Measurements from ENCODE around the gene SPRED2. TPM values are rescaled to one million over a fixed set of nuclear protein-coding genes. Genes with fewer than 3 reads are reported as not detected.

Gene SPRED2
- total RNA-seq, 1 experiment from 2014 or later, result 13.6 TPM

DNA sequence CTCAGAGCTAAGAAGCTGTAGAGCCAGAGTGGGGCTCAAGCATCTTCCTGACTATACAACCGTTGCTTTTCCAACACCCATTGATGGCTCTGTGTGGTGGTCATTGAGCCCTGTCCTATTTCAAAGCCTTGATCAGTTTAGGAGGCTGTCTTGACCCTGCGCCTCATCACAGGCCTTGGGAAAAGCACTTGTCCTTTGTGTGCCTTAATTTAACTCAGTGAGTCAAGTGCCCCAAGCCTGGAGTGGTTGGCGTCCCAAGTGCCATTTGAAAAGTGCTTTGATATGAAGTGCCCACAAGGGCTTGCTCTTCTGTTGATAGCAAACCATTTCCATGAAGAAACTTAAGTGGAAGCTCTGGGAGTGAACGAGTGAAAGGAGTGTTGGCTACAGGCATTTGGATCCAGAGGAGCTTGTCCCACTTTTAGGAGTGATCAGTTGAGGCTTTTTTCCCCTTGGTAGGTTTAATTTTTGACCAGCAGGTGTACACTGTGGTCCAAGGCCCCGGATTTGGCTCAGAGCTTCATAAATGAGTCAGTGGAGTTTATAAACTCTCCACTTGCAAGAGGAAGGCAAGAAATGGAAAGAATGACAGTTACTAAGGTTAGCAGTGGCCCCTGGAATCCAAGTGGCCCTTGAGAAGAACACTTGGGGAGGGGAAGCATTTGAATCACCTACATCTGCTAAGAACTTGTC lies 154.5 kb downstream of the SPRED2 start:
- DNase-seq (ENCODE audit: low spot score), result no peak

DNA sequence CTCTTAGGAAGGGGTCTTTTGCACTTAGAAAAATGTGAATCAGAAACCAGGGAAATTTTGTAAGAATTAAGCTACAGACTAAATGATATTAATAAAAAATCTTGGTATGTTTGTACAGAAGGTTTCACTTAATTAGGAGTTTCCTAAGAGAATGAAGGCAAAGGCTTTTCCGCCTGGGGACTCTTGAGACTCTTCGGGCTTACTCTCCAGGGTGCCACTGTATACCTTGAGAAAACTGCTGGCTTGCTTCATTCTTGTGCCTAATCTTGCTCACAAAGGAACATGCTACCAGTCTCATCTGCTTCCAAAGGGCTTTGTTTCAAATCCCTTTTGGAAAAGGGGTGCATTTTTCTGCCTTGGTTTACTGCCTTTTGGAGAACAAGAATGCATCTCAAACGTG lies 155.3 kb downstream of the SPRED2 start:
- no peak for DNase-seq (ENCODE audit: low spot score)

DNA sequence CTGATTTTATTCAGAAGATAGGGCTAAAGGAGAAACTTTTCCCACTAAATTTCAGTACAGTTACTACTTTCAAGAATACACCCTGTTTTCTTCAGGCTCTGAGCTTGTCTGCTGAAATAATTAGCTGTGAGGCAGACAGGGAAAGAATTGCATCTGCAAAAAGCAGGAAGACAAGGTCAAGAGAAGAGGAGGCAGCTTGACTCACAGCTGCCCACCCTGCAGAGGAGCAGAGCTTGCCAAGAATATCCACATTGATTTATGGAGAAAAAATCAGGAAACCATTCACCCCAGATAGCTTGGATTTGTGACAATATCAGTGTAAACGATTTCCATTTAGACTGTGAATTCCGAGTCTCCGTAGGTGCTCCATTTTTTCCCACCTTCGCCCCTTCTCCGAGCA lies 155.8 kb downstream of the SPRED2 start:
- no peak for DNase-seq (ENCODE audit: low spot score)

DNA sequence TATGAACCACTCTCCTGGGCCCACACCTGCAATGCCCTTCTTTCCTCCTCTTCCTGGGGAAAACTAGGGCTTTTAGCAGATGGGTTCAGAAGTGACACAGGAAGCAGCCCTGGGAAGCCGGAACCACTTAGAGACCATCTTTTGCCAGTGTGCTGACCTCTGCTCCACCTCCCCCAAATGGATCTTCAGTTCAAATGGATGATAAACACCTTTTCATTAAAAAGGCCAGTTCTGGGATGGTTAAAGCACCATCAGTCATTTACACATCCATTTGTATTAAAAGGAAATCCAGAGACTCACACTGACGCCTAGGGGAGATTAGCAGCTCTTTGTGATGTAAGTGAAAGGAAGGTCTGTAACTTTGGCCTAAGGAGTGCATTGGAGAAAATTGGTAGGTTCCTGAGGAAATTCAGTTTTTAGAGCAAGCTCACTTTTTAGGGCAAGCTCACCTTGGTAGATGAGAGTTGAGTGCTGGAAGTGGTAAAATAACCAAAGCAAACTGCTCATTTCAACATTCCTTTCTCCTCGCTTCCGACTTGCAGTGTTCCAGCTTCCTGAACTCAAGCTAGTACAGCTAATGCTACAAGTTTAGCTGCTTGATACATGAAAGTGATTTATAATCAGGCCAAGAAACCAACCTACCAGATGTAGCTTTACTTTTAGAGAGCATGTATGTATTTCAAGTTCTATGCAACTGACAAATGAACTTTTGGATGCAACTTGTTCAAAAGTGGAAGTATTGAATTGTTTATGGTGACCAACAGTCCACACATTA lies 157.1 kb downstream of the SPRED2 start:
- DNase-seq (ENCODE audit: low spot score), result no peak

DNA sequence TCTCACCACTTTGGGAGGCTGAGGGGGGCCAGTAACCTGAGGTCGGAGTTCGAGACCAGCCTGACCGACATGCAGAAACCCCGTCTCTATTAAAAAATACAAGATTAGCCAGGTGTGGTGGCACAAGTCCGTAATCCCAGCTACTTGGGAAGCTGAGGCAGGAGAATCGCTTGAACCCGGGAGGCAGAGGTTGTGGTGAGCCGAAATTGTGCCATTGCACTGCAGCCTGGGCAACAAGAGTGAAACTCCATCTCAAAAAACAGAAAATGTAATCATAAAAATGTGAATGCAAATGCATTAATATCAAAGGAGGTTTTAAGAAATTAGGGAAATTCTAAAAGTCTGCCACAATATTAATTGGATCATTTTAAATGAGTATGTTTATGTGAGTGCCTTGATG lies 159.1 kb downstream of the SPRED2 start:
- DNase-seq (ENCODE audit: low spot score), result no peak

DNA sequence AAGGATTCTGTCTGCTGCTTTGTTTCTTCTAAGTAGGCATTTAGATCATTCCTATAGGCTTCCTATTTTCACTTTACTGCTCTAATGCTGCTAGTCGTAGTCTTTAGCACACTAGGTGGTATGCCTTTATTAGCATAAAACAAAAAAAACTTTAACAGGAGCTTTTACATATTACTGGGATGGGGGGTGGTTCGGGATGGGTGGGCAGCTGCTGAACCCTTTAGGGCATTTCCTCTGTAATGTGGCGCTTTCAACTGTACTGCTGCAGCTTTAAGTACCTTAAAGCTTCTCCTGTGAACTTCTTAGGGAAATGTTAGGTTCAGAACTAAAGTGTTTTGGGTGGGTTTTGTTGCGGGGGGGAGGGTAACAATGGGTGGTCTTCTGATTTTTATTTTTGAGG lies 163.4 kb downstream of the SPRED2 start:
- no peak for DNase-seq (ENCODE audit: low spot score)

DNA sequence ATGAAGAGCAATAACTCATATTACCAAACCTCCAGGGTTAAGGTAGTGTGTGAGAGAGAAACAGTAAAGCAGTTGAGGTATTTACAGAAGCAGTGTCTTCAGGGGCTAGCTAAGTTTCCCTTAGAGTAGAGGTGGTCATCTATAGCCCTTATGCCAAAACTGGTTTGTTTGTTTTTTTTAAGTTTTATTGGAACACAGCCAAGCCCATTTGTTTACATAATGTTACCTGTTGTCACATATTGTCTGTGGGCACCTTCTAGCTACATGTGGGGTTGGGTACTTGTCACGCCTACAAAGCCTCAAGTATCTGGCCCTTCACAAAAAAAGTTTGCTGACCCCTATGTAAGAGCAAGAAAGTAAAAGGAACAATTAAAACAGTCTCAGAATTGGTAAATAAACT lies 165.4 kb downstream of the SPRED2 start:
- DNase-seq (ENCODE audit: low spot score), result no peak

DNA sequence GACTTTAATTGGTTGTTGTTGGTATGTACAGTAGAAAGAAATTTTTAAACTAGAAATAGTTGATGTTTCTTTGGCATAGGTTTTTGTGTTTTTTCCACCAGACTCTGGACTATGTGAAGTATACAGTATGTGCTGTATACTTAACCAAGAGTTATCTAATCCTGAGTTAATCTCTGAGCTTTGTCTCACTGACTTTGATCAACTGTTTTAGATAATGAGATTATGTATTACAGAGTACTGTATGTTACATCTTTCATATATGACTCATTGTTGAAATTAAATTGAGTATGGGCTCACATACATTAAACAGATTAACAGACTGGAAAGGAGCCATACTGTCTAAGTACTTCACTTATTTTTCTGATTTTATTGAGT lies 166.7 kb downstream of the SPRED2 start:
- DNase-seq (ENCODE audit: low spot score), result no peak

DNA sequence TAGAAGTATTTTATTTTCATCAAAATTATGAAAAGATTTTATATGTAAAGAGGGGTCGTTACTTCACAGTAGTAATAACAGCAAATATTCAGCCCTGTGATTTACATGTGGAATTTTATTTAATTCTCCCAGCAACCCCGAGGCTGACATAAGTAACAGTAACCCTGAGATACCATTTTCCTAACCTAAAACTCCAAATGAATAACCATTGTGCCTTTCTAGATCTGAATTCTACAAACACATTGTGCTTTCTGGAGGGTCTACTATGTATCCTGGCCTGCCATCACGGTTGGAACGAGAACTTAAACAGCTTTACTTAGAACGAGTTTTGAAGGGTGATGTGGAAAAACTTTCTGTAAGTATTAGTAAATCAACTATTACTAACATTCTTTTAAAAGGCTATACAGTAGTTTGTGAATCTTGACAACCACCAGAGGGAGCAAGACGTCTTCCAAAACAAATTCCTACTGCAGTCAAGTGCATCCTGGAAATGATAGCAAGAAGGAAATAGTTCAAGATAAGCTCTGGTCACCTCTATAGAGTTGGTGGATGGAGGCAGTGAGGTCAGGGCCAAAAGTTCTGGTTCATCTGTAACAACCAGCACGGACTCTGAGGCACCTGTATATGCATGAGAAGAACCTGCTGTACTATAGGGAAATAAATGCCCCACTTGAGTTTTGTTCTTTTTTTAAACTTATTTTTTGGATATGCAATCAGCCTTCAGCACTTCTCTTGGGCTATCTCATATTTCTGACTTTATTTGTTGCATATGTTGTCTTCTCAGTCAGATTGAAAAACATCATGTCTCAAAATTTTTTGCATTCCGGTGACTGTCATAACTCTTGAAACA lies 167.4 kb downstream of the SPRED2 start:
- DNase-seq (ENCODE audit: low spot score), result peak; percentile 82

DNA sequence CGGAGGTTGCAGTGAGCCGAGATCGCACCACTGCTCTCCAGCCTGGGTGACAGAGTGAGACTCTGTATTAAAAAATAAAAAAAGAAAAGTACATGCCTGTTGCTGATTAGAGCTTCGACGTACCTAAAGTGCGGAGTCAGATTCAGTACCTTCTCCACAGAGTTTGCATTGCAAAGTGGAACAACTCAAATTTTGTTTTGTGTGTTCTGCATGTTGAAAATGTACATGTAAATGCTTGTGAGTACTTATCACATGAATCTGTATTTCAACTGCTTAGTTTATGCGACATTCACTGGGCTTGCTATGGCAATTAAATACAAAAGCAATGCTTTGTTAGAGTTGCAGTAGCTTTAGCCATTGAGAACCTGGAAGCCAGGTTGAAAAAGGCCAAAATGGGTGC lies 168.4 kb downstream of the SPRED2 start:
- DNase-seq (ENCODE audit: low spot score), result no peak

DNA sequence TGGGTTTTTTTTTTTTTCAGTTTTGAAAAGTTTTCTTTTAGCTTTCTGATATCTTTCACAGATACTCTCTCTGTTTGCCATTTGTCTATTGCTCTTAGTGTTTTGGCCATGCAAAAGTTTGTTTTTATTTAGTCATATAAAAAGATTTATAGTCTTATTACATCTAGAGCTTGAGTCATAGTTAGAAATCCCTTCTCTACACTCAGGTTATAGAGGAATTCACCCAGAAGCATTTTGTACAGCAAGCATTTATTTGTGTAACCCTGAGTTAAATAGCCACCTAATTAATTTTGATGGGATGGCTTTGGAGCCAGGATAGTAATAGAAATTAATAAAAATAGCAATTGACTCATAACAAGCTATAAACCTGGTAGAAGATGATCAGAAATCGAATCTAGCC lies 169.1 kb downstream of the SPRED2 start:
- DNase-seq (ENCODE audit: low spot score), result peak; percentile 23

DNA sequence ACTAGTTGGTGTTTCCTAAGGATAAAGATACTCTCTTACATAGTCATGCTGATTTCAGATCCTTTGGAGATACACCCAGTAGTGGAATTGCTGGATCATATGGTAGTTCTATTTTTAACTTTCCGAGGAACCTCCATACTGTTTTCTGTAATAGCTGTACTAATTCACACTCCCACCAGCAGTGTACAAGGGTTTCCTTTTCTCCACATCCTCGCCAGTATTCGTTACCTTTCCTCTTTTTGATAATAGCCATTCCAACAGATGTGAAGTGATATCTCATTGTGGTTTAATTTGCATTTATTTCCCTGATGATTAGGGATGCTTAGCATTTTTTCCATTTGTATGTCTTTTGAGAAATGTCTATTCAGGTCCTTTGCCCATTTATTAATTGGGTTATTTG lies 170.7 kb downstream of the SPRED2 start:
- DNase-seq (ENCODE audit: low spot score), result no peak

Other genes starting within 250 kb of the SPRED2 start
- gene ACTR2, start 204.8 kb downstream of the SPRED2 start, total RNA-seq (2014; rRNA removed; shearing (Covaris generic)), result 93.3 and 103 TPM in 2 replicates

All from A172 (cell line).